Uterus (tissue), 4 donors: ENCODE data around the gene HSPH1. TPM values are rescaled to one million over a fixed set of nuclear protein-coding genes. Genes with fewer than 3 reads are reported as not detected.

ENCODE experiments used
- DNase-seq, 2 donors: peaks; one replicate each; pipeline ENCODE4 v3.0.0-alpha.2; 2019 to 2020
- H3K27ac ChIP-seq, 2 donors: fragments of 200-600 bp; sonication (generic); 1 replicate in 1 of 2; 2 replicates in 1 of 2; pipeline ENCODE4 v1.5.1; 2016 to 2018
- H3K27me3 ChIP-seq, 2 donors: fragments of 200-600 bp; sonication (generic); one replicate each; pipeline ENCODE4 v1.5.1; 2018 to 2019; ENCODE audit warnings: control low read depth in 1 of 2
- H3K36me3 ChIP-seq, 2 donors: fragments of 200-600 bp; sonication (generic); one replicate each; pipeline ENCODE4 v1.5.1; 2019; ENCODE audit warnings: control low read depth in 1 of 2
- H3K4me1 ChIP-seq, 2 donors: fragments of 200-600 bp; sonication (generic); one replicate each; pipeline ENCODE4 v1.5.1; 2018 to 2019; ENCODE audit warnings: control low read depth in 1 of 2
- H3K4me3 ChIP-seq, 2 donors: fragments of 200-600 bp; sonication (generic); 1 replicate in 1 of 2; 2 replicates in 1 of 2; pipeline ENCODE4 v1.5.1; 2018 to 2019; ENCODE audit warnings: mild to moderate bottlenecking in 1 of 2
- H3K9me3 ChIP-seq, 2 donors: fragments of 200-600 bp; sonication (generic); one replicate each; pipeline ENCODE4 v1.5.1; 2019; ENCODE audit warnings: control low read depth in 1 of 2
- POLR2A ChIP-seq, 2 donors: fragments of 450-650 bp; IDR thresholded peaks; one replicate each; pipeline ENCODE4 v1.6.1; 2016; ENCODE audit warnings: antibody characterized with exemption in 2 of 2, mild to moderate bottlenecking in 1 of 2, moderate library complexity in 1 of 2
- intact Hi-C: fragments of 100-400 bp; cut with DNase I; formaldehyde crosslinking; loops from one replicate; pipeline ENCODE4 v1.15.1; 2023; ENCODE audit warnings: low total_unique reads
- total RNA-seq, 4 donors: library from RNA; depleted of rRNA in 3 of 4; stranded (reverse); fragments of >200 nt in 3 of 4; gene quantifications; one replicate each; pipeline versions ENCODE4 v1.1.0 to v1.2.4, GENCODE V29; 2014 to 2023
- TF ChIP-seq, protein P1 (sequence below), 4 experiments: fragments of 200-600 bp in 2 of 4; fragments of 450-650 bp in 2 of 4; sonication (generic) in 2 of 4; IDR thresholded peaks; one replicate each; pipeline ENCODE4 v1.5.1; 2016 to 2019; ENCODE audit warnings: antibody characterized with exemption in 4 of 4, mild to moderate bottlenecking in 2 of 4, moderate library complexity in 1 of 4
- donor health status: DM: yes; HTN: yes; CAD: no.

Gene HSPH1
- total RNA-seq, 4 donors from 2014 or later, result 11.3 to 74.7 (median 46.2) TPM

GRCh38 chr13:31114641-31115040 lies 47.1 kb downstream of the HSPH1 start:
- Histone ChIP-seq H3K36me3 (no peaks in the 10 kb centered on the region), H3K27ac (no peak overlapping the region), H3K27me3 (no peaks in the 10 kb centered on the region), H3K9me3 (no peaks in the 10 kb centered on the region), H3K4me3 (no peak overlapping the region), H3K4me1 (no peaks in the 10 kb centered on the region)
- TF ChIP-seq, protein P1, sequence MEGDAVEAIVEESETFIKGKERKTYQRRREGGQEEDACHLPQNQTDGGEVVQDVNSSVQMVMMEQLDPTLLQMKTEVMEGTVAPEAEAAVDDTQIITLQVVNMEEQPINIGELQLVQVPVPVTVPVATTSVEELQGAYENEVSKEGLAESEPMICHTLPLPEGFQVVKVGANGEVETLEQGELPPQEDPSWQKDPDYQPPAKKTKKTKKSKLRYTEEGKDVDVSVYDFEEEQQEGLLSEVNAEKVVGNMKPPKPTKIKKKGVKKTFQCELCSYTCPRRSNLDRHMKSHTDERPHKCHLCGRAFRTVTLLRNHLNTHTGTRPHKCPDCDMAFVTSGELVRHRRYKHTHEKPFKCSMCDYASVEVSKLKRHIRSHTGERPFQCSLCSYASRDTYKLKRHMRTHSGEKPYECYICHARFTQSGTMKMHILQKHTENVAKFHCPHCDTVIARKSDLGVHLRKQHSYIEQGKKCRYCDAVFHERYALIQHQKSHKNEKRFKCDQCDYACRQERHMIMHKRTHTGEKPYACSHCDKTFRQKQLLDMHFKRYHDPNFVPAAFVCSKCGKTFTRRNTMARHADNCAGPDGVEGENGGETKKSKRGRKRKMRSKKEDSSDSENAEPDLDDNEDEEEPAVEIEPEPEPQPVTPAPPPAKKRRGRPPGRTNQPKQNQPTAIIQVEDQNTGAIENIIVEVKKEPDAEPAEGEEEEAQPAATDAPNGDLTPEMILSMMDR (IDR thresholded peaks at IDR 0.05), result no peak
- no peak for TF ChIP-seq POLR2A (IDR thresholded peaks at IDR 0.05)
- intact Hi-C loops, result no loop called here
- DNase-seq, result no peak

DNA sequence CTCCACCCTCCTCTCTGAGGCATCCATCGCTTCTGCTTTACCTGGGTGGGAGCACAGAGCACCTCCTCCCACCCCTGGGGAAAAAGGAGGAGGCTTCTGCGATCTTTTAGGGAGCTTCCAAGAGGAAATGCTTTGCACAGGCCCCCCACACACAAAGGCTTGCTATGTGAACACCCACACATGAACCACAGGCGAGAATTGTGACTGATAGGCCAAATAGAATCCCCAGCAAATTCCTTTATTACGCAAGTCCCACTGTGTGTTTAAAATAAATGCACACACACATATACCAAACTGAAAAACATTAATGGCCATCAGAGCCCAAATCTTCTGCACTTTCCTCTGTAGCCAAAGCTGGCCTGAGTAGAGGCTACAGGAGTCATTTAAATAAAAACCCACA lies 50.6 kb downstream of the HSPH1 start:
- TF ChIP-seq, protein P1 (IDR thresholded peaks at IDR 0.05), result no peak
- no peak for TF ChIP-seq POLR2A (IDR thresholded peaks at IDR 0.05)
- H3K27me3 ChIP-seq, result no peaks in the 10 kb centered on the region
- no peak overlapping the region for H3K27ac ChIP-seq
- no peak overlapping the region for H3K4me3 ChIP-seq
- H3K9me3 ChIP-seq, result no peaks in the 10 kb centered on the region
- intact Hi-C loops, result no loop called here
- no peaks in the 10 kb centered on the region for H3K4me1 ChIP-seq
- no peak for DNase-seq
- no peaks in the 10 kb centered on the region for H3K36me3 ChIP-seq

DNA sequence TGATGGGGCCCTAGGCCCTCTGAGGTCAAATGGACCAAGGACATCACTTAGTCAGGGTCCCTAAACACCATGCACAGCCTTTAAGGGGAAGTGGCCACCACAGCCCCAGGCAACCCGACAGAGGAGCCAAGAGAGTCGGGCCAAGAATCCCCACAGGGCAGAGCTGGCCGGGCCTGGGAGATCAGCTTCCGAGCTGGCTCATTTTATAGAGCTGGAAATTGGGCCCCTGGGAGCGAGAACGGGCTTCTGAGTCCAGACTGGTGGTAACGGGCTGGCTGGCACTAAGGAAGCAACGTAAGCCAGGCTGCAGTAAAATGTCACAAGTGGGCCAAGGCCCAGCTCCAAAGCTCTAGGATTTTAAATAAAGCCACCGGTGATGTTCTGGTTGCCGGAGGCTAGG lies 51.1 kb downstream of the HSPH1 start:
- H3K4me3 ChIP-seq, result no peak overlapping the region
- no peak for DNase-seq

DNA sequence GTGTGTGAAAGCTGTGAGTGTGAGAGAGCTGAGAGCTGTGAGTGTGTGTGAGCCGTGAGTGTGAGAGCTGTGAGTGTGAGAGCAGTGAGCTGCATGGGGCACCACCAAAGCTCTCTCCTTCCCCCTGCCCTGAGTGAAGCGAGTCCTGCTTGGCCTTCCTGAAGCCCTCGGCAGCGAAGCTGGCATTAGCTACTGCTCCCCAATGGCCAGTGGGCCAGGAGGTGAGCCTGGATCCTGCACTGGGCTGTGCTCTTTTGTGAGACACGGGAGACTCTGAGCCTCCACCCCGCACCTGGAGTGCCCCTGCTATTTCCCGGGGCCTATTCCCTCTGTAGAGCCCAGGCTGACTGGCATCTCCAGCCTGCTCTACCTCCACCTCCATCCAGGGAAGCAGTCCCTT lies 51.5 kb downstream of the HSPH1 start:
- Histone ChIP-seq H3K36me3 (no peaks in the 10 kb centered on the region), H3K4me3 (no peak overlapping the region), H3K4me1 (no peaks in the 10 kb centered on the region), H3K27me3 (no peaks in the 10 kb centered on the region), H3K9me3 (no peaks in the 10 kb centered on the region), H3K27ac (no peak overlapping the region)
- no peak for DNase-seq
- TF ChIP-seq, protein P1 (IDR thresholded peaks at IDR 0.05), result no peak
- intact Hi-C loops, result no loop called here

More for the DNA sequence above, 51.1 kb downstream of the HSPH1 start:
- Histone ChIP-seq H3K9me3 (no peaks in the 10 kb centered on the region), H3K27ac (no peak overlapping the region), H3K27me3 (no peaks in the 10 kb centered on the region), H3K36me3 (no peaks in the 10 kb centered on the region), H3K4me1 (no peaks in the 10 kb centered on the region)
- intact Hi-C loops, result no loop called here
- TF ChIP-seq, protein P1 (IDR thresholded peaks at IDR 0.05), result no peak
- TF ChIP-seq POLR2A (IDR thresholded peaks at IDR 0.05), result no peak

DNA sequence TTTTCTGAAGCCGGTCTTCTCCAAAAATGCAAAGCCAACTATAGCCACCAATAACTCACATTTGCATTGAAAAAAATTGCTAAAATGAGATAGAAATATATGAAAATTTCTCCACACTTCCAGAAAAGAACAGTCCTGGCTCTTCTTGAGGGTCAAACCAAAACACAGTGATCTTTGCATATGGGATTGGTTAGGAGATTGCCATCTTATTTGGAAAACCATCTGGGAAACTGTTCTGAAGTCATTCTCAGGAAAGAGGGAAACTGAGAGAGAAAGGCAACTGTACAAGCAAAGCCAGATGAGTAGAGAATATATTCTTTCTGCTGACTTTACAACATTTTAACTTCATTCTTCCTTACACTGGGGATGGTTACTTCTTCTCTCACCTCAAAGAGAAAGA lies 54.6 kb downstream of the HSPH1 start:
- H3K9me3 ChIP-seq, result no peaks in the 10 kb centered on the region
- DNase-seq, result no peak
- H3K36me3 ChIP-seq, result no peaks in the 10 kb centered on the region
- H3K27me3 ChIP-seq, result no peaks in the 10 kb centered on the region
- H3K4me1 ChIP-seq, result no peaks in the 10 kb centered on the region
- intact Hi-C loops, result no loop called here
- H3K4me3 ChIP-seq, result no peak overlapping the region
- H3K27ac ChIP-seq, result no peak overlapping the region
- no peak for TF ChIP-seq POLR2A (IDR thresholded peaks at IDR 0.05)

- Histone ChIP-seq H3K9me3 (no peaks in the 10 kb centered on the region), H3K4me1 (no peaks in the 10 kb centered on the region), H3K36me3 (no peaks in the 10 kb centered on the region), H3K27me3 (no peaks in the 10 kb centered on the region), H3K27ac (no peak overlapping the region), H3K4me3 (no peak overlapping the region)
- intact Hi-C loops, result no loop called here
- no peak for DNase-seq
- TF ChIP-seq POLR2A (IDR thresholded peaks at IDR 0.05), result no peak
- TF ChIP-seq, protein P1 (IDR thresholded peaks at IDR 0.05), result no peak
Measured at GRCh38 chr13:31105856-31106255, 55.8 kb downstream of the HSPH1 start.
